ENCODE measurements around the gene IL11RA.

Gene IL11RA

DNA sequence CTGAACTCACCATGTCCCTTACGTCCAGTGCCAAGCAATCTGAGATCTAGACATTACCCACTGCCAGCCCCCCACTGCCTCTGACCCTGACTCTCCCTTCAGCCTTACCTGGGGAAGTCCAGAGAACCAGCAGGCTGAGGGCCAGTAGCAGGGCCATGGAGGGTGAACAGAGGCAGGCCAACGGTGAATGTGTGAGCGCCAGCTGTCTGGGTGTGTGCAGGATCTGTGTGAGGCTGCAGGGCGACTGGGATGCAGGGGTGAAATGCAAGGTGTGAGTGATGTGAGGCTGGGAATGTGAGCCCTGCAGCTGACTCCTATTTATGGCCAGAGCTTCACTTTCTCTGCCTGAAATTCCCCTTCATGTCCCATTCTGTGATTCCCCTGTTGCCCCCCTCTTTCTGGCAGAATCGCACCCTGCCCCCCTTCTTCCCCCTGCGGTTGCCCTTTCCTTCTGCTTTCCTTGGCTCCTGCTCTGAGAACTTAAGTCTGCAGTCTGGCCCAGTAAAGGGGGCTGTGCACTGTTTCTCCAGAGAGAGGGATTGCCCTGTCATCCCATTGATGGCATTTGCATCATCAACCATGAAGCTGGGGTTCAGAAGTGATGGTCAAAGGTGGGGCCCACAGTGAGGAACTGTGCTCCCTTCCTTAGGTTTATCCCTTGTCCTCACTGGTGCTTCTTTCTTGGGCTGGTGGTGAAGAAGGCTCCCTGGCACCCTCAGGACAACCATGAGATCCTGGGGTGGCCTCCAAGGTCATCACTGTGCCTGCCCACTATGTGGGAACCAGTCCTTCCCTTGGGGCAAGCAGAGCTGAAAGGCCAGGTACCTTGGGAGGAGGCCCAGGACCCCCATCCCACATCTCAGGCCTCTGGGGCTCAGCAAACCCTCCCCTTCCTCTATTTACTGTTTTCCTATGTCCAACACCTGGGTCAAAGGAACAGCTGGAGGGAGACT, 39.3 kb downstream of the IL11RA start, which contains the start of gene CCL19:
Gene CCL19 (minus strand): TSS at position 294 of the 953 bp plus-strand sequence. CDS start 137 bp downstream, at position 157.
- FAIRE-seq (no peak), DNase-seq (ENCODE audit: insufficient read length) (no peak)
- no peak for TF ChIP-seq TAF1 (IDR thresholded peaks at IDR 0.05; ENCODE audit: borderline replicate concordance, low read depth, low read length)
- no peak for TF ChIP-seq POLR2AphosphoS5 (IDR thresholded peaks at IDR 0.05; ENCODE audit: low read depth, low read length)
- TF ChIP-seq POLR2A (IDR thresholded peaks at IDR 0.05; ENCODE audit: low read depth, low read length) = no peak

DNA sequence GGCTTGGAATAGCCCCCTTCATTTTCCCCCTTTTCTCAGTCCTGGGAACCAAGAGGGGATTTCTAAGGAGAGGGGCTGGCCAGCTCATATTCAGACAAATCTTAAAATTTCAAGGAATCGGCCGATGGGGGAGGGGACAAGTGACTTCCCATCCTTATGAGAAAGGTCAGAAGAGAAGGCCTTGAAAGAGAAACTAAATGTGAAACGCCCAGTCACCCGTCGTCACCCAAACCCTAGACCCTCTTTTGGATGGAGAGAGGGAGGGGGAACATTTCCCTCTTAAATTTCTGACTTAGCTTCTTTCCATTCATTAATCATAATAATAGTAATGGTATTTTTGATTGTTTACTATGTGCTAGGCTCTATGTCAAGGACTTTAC, 39.9 kb downstream of the IL11RA start:
- no peak for FAIRE-seq
- TF ChIP-seq POLR2AphosphoS5 (IDR thresholded peaks at IDR 0.05; ENCODE audit: low read depth, low read length) = no peak
- no peak for TF ChIP-seq POLR2A (IDR thresholded peaks at IDR 0.05; ENCODE audit: low read depth, low read length)
- TF ChIP-seq TAF1 (IDR thresholded peaks at IDR 0.05; ENCODE audit: borderline replicate concordance, low read depth, low read length) = no peak
- no peak for DNase-seq (ENCODE audit: insufficient read length)

DNA sequence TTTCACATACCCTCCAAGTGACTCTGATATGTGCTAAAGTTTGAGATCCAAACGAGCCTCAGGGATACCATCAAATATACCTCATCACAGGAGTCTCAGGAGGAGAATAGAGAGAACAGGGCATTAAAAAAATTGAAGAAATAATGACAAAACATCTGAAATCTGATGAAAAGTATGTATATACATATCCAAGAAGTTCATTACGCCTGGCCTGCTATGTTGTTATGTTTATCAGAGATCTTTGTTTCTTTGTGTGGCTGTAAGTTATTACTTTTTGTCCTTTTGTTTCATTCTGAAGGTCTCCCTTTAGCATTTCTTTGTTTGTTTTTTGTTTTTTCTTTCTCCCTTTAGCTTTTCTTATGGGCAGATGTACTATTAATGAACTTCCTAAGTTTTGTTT, 41.6 kb downstream of the IL11RA start:
- no peak for TF ChIP-seq TAF1 (IDR thresholded peaks at IDR 0.05; ENCODE audit: borderline replicate concordance, low read depth, low read length)
- TF ChIP-seq POLR2A (IDR thresholded peaks at IDR 0.05; ENCODE audit: low read depth, low read length) = no peak
- no peak for TF ChIP-seq POLR2AphosphoS5 (IDR thresholded peaks at IDR 0.05; ENCODE audit: low read depth, low read length)
- FAIRE-seq (no peak), DNase-seq (ENCODE audit: insufficient read length) (no peak)

DNA sequence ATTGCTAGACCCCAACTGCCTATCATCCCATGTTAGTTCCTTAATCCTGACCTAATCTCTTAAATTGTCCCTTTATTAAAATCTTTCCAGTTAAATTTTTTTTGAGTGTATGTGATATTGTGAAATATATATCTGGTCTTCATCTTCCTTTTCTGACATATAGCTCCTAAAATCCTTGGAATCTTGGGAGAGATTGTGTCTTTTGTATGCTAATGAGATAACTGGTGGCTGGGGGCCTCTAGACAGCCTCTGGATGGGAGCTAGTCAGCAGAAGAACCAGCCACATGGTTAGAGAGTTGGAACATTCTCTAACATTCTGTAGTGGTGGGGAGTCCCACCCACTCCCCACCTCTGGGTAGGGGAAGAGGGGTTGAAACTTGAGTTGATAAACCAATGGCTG, 42.8 kb downstream of the IL11RA start:
- DNase-seq (ENCODE audit: insufficient read length) (no peak), FAIRE-seq (no peak)
- no peak for TF ChIP-seq POLR2AphosphoS5 (IDR thresholded peaks at IDR 0.05; ENCODE audit: low read depth, low read length)

DNA sequence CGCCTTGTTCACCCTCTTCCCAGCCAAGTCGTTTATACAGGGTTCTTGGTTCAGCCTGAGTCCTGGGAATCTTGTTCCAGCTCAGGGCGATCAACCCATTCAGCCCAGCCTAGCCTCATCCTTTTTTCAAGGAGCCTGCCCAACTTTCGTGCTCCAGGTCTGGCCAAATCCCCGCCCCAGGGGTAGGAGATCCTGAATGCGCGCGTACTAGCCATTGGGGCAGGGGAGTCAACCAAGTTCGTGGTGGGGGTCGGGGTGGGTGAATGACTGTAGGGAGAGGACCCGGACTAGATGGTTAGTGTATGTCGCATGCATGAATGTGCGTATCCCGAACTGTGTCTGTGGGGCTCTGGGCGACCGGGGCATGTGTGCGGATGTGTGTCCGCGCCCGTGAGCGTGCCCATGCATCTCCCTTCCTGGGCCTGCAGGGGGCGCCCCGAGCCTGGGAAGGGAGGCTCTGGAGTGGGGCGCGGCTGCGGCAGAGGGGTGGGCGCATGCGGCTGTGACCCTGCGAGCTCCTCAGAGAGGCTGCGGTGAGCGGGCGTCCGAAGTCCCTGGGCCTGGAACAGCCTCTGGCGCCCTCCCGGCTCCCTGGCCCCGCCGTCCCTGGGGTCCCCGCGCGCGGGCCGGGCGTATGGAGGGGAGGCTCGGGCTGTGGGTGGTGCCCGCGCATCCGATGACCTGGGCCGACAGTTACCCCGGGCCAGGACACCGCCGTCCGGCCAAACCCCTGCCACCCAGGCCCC, 49.2 kb downstream of the IL11RA start:
- FAIRE-seq = no peak
- peak; percentile 59 for DNase-seq (ENCODE audit: insufficient read length)
- TF ChIP-seq POLR2A (IDR thresholded peaks at IDR 0.05; ENCODE audit: low read depth, low read length) = no peak
- TF ChIP-seq POLR2AphosphoS5 (IDR thresholded peaks at IDR 0.05; ENCODE audit: low read depth, low read length) = no peak
- no peak for TF ChIP-seq TAF1 (IDR thresholded peaks at IDR 0.05; ENCODE audit: borderline replicate concordance, low read depth, low read length)

DNA sequence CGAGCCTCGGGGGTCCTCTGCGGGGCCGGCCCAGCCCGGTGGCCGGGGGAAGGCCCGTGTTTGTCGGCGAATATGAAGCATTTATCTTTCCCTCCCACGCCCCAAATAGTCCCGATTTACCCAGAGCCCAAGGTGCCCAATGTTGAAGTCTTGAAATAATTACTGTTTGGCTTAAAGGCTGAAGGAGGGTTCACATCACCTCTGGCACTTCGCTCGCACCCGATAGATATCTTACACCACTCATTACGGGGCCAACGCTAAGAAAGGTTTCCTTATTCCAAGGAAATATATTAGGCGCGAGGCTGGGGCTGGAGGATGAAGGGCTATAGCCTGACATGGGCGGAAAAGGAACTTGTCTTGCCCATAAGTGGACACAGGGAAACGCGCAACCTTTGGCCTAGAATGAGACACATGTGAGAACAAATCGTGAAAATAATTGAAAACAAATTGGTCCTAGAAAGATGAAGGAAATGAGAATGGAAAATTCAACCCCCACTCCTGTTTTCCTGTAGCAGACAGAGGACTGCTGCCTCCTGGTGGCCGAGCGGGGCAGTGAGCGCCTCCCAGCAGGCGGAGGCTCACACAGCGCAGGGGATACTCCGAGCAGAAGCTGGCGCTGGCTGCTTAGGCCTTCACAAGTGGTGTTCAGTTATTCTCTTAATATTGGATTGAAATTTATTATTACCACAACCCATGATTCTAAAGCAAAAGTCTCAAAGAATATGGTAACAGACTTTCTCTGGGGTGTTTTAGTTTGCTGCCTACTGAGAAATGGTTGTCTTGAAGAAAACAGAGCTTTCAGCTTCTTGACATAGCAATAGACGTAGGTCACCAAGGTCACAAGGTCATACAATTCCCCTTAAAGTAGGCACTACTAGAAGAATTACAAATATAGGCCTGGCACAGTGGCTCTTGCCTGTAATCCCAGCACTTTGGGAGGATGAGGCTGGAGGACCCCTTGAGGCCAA, 50.1 kb downstream of the IL11RA start:
- TF ChIP-seq POLR2AphosphoS5 (IDR thresholded peaks at IDR 0.05; ENCODE audit: low read depth, low read length) (no peak), POLR2A (IDR thresholded peaks at IDR 0.05; ENCODE audit: low read depth, low read length) (no peak), TAF1 (IDR thresholded peaks at IDR 0.05; ENCODE audit: borderline replicate concordance, low read depth, low read length) (no peak)
- FAIRE-seq = peak; percentile 96
- peak; percentile 64 for DNase-seq (ENCODE audit: insufficient read length)

DNA sequence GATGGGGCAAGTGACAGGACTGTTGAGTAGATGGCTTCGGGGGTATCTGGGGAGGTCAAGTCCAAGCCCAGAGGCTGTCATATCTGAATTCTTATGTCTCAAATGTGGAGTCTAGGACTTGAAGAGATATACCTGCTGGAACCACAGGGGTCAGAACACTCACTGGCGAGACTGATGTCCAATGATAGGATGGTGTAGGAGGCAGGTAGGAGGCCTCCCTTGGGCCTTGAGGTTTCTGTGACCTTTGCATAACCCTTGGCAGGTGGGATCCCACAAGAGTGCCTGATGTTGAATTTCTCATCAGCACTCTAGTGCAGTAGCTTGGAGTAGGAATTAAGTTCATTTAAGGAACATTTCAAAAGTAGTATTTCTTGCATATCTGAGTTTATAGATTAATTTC, 55.1 kb downstream of the IL11RA start:
- DNase-seq (ENCODE audit: insufficient read length) = no peak
- no peak for FAIRE-seq
- no peak for TF ChIP-seq TAF1 (IDR thresholded peaks at IDR 0.05; ENCODE audit: borderline replicate concordance, low read depth, low read length)
- TF ChIP-seq POLR2A (IDR thresholded peaks at IDR 0.05; ENCODE audit: low read depth, low read length) = no peak
- no peak for TF ChIP-seq POLR2AphosphoS5 (IDR thresholded peaks at IDR 0.05; ENCODE audit: low read depth, low read length)

DNA sequence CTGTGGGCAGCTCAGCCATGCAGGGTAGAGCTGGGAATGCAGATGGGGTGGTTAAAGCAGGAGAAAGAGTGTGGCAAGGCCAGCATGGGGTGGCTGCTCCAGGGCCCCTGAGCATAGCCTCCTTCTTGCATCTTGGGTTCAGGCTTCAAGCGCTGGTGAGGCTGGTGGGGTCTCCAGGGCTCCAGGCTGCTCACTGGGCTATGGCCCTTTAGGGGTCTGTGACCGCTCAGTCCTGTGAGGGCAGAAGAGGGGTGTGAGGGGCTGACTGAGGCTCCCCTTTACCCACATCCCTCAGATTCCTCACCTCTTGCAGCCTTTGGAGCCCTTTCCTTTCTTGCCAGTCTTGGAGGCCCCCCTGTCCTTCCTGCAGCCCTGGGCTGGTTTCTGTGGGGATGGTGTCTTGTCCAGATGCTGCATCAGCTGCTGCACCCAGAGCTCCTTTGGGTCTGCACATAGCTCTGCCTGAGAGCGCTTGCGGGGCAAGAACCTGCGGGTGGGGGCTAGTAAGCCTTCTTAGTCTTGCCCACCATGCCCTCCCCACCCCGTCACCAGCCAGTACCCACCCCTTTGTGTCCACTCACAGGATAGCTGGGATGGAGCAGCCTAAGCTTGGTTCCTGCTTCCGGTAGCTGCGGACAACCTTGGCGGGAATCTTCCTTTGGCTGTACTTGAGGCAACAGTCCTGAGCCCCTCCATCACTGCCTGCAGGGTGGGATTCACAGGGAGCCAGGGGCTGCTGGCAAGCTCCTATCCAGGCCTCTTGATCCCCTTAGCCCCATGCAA, 57.4 kb downstream of the IL11RA start:
- DNase-seq (ENCODE audit: insufficient read length) (no peak), FAIRE-seq (no peak)
- TF ChIP-seq POLR2A (IDR thresholded peaks at IDR 0.05; ENCODE audit: low read depth, low read length) = no peak
- TF ChIP-seq POLR2AphosphoS5 (IDR thresholded peaks at IDR 0.05; ENCODE audit: low read depth, low read length) = no peak
- no peak for TF ChIP-seq TAF1 (IDR thresholded peaks at IDR 0.05; ENCODE audit: borderline replicate concordance, low read depth, low read length)

DNA sequence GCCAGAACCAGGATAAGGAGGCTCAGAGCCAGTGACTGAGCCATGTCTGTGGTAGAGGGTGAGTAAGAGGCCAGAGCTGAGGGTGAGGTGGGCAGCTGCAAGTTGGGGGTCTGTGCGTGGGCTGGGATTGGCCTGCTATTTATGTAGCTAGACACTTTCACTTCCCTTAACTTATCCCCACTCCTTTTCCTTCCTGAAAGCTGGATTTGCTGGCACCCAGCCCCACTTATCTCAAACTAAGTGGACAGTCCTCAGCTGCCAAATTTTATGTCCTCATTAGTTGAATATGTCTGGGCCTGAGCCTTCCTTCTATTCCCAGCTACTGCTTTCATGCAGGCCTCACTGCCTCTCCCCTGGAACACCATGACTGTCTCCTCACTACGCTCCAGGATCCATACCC, 58.0 kb downstream of the IL11RA start, which contains the start of gene CCL21:
Gene CCL21 (minus strand): TSS at position 114 of the 400 bp plus-strand sequence. CDS start 70 bp downstream, at position 44.
- DNase-seq (ENCODE audit: insufficient read length) (no peak), FAIRE-seq (no peak)
- TF ChIP-seq POLR2A (IDR thresholded peaks at IDR 0.05; ENCODE audit: low read depth, low read length) (no peak), POLR2AphosphoS5 (IDR thresholded peaks at IDR 0.05; ENCODE audit: low read depth, low read length) (no peak), TAF1 (IDR thresholded peaks at IDR 0.05; ENCODE audit: borderline replicate concordance, low read depth, low read length) (no peak)
